ENCODE results near the gene FOXP1.

The FOXP1 gene

GRCh38 chr3:71451812-71452211, 131.7 kb downstream of the FOXP1 start:
- no peak for TF ChIP-seq JUND (IDR thresholded peaks at IDR 0.05; ENCODE audit: low read depth)
- in situ Hi-C loops (cut with HindIII; ENCODE audit: low pct_unique_long_range_greater_than_20kb, low sequenced_read_pairs), result no loop called here
- no peak for DNase-seq (ENCODE audit: low read depth in 1 of 2, low spot score in 1 of 2)

- no peak for DNase-seq (ENCODE audit: low read depth in 1 of 2, low spot score in 1 of 2)
- in situ Hi-C loops (cut with HindIII; ENCODE audit: low pct_unique_long_range_greater_than_20kb, low sequenced_read_pairs), result no loop called here
- TF ChIP-seq JUND (IDR thresholded peaks at IDR 0.05; ENCODE audit: low read depth), result no peak
Measured at GRCh38 chr3:71451060-71451459, 132.5 kb downstream of the FOXP1 start.

GRCh38 chr3:71450162-71450561, 133.4 kb downstream of the FOXP1 start:
- no peak for DNase-seq (ENCODE audit: low read depth in 1 of 2, low spot score in 1 of 2)
- in situ Hi-C loops (cut with HindIII; ENCODE audit: low pct_unique_long_range_greater_than_20kb, low sequenced_read_pairs), result no loop called here
- no peak for TF ChIP-seq JUND (IDR thresholded peaks at IDR 0.05; ENCODE audit: low read depth)

- DNase-seq (ENCODE audit: low read depth in 1 of 2, low spot score in 1 of 2), result no peak
- in situ Hi-C loops (cut with HindIII; ENCODE audit: low pct_unique_long_range_greater_than_20kb, low sequenced_read_pairs), result no loop called here
- no peak for TF ChIP-seq JUND (IDR thresholded peaks at IDR 0.05; ENCODE audit: low read depth)
Measured at GRCh38 chr3:71447803-71448202, 135.7 kb downstream of the FOXP1 start.

DNA sequence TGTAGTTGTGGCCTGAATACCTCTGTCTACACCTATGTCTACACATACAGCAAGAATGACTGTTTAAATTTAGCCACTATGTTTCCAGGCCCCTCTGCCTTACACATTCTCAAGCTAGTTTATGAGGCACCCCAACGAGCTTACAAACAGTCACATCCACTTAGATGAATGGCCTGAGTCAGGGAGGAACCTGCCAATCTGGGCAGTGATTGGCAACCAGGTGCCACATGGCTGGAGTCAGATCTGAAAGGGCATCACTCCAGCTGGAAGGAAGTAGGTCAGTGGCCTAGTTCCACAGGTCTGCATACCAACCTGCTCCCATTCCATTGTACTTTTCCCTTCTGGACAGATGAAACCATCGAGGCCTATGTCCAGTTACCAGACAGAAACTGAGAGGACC, 136.3 kb downstream of the FOXP1 start:
- TF ChIP-seq JUND (IDR thresholded peaks at IDR 0.05; ENCODE audit: low read depth), result no peak
- no peak for DNase-seq (ENCODE audit: low read depth in 1 of 2, low spot score in 1 of 2)
- in situ Hi-C loops (cut with HindIII; ENCODE audit: low pct_unique_long_range_greater_than_20kb, low sequenced_read_pairs), result no loop called here

GRCh38 chr3:71446734-71447133, 136.8 kb downstream of the FOXP1 start:
- no peak for TF ChIP-seq JUND (IDR thresholded peaks at IDR 0.05; ENCODE audit: low read depth)
- in situ Hi-C loops (cut with HindIII; ENCODE audit: low pct_unique_long_range_greater_than_20kb, low sequenced_read_pairs), result no loop called here

GRCh38 chr3:71446260-71446659, 137.3 kb downstream of the FOXP1 start:
- in situ Hi-C loops (cut with HindIII; ENCODE audit: low pct_unique_long_range_greater_than_20kb, low sequenced_read_pairs), result no loop called here
- no peak for DNase-seq (ENCODE audit: low read depth in 1 of 2, low spot score in 1 of 2)
- TF ChIP-seq JUND (IDR thresholded peaks at IDR 0.05; ENCODE audit: low read depth), result no peak

More at GRCh38 chr3:71446734-71447133, 136.8 kb downstream of the FOXP1 start:
- DNase-seq (ENCODE audit: low read depth in 1 of 2, low spot score in 1 of 2), result no peak

GRCh38 chr3:71444861-71445259, 138.7 kb downstream of the FOXP1 start:
- no peak for TF ChIP-seq JUND (IDR thresholded peaks at IDR 0.05; ENCODE audit: low read depth)
- in situ Hi-C loops (cut with HindIII; ENCODE audit: low pct_unique_long_range_greater_than_20kb, low sequenced_read_pairs), result no loop called here
- DNase-seq (ENCODE audit: low read depth in 1 of 2, low spot score in 1 of 2), result no peak

DNA sequence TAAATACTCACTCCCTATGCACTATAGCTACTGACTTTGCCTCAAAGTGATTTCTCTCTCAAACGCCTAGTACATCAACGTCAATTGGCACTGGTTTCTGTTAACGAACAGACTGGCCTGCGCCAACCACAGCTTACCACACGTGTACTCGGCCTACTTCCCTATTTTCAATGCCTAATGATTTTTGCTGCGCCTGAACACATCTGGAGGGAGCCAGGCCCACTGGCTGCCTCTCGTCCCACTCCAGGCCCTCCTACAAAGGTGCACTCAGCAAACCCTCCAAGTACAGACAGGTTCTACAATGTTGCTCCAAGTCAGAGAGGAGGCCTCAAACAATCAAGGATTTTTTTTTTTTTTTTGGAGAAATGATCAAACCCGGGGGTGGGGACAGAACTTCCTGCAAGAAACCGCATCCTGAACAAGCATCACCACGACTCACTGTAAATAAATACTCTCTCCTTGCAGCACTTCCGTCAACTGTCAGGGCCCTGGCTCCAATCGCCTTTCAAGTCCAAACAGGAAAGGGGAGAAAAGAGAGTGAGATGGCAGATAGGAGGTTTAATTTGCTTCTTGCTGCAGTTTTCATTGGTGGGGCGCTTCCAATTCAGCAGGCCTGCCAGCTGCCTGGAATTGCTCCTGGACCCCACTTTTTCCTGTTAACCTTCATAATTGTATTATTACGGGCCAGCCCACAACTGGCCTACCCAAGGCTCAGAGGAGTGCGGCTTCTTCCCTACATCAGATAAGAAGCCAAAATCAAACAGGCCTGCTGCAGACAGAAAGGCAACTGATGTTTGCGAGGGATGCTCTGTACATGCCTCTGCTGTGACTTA, 139.3 kb downstream of the FOXP1 start:
- no peak for TF ChIP-seq JUND (IDR thresholded peaks at IDR 0.05; ENCODE audit: low read depth)
- DNase-seq (ENCODE audit: low read depth in 1 of 2, low spot score in 1 of 2), result peak; percentile 13 to 74
- in situ Hi-C loops (cut with HindIII; ENCODE audit: low pct_unique_long_range_greater_than_20kb, low sequenced_read_pairs), result no loop called here

GRCh38 chr3:71443332-71443731, 140.2 kb downstream of the FOXP1 start:
- no peak for TF ChIP-seq JUND (IDR thresholded peaks at IDR 0.05; ENCODE audit: low read depth)
- in situ Hi-C loops (cut with HindIII; ENCODE audit: low pct_unique_long_range_greater_than_20kb, low sequenced_read_pairs), result no loop called here
- no peak for DNase-seq (ENCODE audit: low read depth in 1 of 2, low spot score in 1 of 2)

DNA sequence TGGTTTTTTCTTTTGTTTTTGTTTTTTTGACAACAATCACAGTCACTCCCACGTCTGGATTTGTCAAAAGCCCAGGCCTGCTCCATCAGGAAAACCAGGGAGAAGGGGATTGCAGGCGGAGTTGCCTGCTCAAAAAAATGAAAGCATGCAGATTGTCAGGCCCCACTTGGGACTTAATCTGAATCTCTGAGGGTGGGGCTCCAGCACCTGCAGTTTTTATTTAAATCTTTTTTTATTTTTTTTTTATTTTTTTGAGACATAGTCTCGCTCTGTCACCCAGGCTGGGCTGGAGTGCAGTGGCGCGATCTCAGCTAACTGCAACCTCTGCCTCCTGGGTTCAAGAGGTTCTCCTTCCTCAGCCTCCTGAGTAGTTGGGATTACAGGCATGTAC, 140.9 kb downstream of the FOXP1 start:
- in situ Hi-C loops (cut with HindIII; ENCODE audit: low pct_unique_long_range_greater_than_20kb, low sequenced_read_pairs), result no loop called here
- no peak for TF ChIP-seq JUND (IDR thresholded peaks at IDR 0.05; ENCODE audit: low read depth)
- no peak for DNase-seq (ENCODE audit: low read depth in 1 of 2, low spot score in 1 of 2)

DNA sequence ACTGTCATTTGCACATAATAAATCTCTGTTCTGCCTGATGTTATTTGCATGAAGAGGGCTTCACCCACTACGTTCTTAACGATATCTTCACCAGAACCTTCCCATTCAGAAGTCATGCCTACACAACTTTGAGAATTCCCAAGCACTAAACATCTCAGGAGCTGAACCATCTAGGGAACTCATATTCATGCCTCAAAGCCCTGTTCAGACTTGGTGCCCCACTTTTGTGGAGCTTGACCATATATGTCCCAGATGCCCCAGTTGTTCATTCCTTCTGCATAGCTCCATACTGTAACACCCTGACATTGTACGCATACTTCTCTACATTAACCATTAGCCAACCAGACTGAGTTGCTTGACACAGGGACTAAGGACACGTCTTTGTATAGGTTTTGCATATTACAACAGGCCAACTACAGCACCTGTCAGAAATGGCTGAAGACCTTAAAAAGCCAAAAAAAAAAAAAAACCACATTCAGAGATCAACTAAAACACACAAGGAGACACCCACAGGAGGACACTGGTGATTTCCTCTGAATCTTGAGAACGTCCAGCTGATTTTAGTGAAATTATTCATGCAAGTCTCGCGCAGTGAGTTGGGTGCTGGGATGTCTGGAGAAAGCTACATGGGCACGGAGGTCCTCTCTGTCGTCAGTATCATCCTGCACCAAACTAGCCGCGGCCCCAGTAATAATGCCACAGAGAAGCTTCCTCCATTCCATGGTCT, 141.4 kb downstream of the FOXP1 start:
- no peak for DNase-seq (ENCODE audit: low read depth in 1 of 2, low spot score in 1 of 2)
- no peak for TF ChIP-seq JUND (IDR thresholded peaks at IDR 0.05; ENCODE audit: low read depth)
- in situ Hi-C loops (cut with HindIII; ENCODE audit: low pct_unique_long_range_greater_than_20kb, low sequenced_read_pairs), result no loop called here

DNA sequence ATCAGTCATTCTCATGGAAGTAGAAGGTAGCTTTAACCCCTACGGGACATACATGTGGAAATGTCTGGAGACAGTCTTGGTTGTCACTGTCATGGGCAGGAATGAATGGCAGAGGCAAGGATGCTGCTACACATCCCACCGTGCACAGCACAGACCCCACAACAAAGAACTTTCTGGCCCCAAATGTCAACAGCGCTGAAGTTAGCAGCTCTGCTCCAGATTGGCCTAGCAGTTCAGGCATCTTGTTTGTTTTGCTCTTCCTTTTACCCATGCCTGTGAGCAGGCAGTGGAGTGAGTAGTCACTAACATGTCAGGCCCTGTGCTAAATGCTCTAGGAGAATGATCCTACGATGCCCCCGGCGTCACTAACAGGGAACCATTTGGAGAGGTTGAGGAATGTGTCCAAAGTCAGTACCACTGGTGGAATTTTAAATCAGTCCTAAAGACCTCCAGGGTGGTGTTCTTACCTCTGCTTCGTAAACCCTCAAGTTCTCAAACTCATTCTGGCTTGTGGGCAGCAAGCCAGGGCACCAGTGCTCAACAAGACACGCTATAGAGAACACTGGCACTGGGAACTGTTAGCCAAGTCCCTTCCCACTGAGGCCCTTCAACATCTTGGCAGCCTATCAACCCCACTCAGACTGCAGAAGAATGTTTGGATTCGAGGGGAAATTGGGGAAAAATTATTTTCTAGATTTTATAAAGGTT, 142.2 kb downstream of the FOXP1 start:
- in situ Hi-C loops (cut with HindIII; ENCODE audit: low pct_unique_long_range_greater_than_20kb, low sequenced_read_pairs), result no loop called here
- no peak for DNase-seq (ENCODE audit: low read depth in 1 of 2, low spot score in 1 of 2)
- TF ChIP-seq JUND (IDR thresholded peaks at IDR 0.05; ENCODE audit: low read depth), result no peak
